ENCODE results near the gene AP2M1.
"Not testable (repeated sequence)": the region's sequence is repeated elsewhere in the genome, so short reads cannot be mapped to it uniquely, and the experiment has no call there.

AP2M1 gene

DNA sequence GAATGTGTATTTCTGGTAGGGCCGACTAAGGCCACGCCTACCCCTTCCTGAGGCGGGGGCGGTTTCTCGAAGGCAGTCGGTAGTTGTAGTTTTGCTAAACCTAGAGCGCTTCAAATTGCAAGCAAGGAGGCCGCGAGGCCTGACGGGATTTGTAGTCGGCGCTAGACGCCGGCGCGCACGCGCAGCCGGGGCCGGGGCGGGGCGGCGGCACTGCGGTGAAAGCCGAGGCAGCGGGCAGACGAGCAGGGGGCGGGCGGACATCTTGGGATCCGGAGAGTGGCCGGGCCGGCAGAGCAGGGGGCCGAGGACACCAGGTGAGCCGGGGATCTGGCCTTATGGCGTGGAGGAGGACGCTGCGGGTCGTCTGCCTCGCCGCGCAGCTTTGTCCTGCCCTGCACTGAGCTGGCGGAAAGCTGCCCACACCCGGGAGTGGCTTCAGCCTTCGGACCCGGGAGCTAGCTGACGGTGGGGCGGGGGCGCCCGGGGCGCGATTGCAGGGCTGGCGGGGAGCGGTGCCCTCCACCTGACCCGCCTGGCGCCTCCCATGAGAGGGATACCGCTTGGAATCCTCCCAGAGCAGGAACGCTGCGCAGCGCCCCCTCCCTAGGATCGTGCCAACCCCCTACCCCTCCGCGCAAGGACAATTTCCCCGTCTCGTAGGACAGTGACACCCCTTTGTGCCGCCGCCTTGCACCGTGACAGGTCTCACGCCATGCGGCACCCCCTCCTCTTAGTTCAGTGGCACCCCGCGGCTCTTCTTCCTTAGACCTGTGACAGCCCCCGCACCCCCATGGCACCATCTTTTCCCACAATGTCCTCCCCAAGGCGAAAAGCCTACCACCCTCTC, at the start of gene AP2M1:
Gene AP2M1, plus strand, starts transcription at position 210 of the 847 bp plus-strand sequence. CDS start 2,139 bp downstream, outside the sequence.
- DNase-seq, result peak; percentile 96

DNA sequence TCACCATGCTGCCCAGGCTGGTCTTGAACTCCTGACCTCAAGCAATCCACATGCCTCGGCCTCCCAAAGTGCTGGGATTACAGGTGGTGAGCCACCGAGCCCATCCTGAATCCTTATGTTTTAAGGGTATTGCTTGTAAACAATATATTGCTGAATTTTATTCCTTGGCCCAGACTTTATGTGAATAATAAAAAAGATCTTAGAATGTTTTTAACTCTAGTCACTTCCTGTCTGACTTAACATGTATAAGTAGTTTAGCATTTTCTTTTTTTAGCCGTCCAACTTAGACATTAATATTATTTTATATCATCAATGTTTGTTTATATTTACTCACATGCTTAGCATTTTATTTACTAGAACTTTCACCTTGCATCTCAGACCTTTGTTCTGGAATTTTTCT, 48.6 kb upstream of the AP2M1 start:
- DNase-seq, result no peak

DNA sequence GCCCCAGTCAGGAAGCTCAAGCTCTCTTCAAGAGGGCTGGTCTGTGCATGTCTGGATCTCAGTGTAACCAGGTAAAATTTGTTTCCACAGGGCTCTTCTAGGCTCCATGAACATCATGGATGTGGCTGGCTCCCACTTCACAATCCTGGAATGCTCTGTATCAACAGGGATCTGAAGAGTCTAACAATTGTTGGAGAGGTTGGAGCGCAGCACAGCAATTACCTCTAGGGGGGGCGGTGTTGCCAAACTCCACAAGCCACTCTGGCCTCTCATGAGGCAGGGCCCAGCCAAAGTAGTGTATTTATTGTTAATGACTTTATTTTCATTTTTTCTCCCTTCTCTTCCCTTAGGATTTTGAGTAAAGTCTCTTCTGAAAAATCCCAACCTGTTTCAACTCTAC, 45.6 kb upstream of the AP2M1 start:
- no peak for DNase-seq

DNA sequence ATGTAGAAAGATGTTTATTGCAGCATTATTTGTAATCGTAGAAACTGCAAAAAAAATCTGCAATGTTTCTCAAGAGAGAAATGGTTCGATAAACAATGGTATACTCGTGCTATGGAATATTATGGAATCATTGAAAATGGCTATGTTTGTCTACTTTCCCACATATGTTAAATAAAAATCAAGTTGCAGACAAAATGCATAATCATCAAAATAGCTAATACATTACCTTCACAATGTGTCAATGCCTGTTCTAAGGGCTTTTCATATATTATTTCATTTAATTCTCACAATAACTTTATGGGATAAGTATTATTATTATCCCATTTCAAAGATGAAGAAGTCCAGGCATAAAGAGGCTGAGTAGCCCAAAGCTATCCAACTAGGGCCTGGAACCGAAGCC, 41.7 kb upstream of the AP2M1 start:
- DNase-seq, result no peak

DNA sequence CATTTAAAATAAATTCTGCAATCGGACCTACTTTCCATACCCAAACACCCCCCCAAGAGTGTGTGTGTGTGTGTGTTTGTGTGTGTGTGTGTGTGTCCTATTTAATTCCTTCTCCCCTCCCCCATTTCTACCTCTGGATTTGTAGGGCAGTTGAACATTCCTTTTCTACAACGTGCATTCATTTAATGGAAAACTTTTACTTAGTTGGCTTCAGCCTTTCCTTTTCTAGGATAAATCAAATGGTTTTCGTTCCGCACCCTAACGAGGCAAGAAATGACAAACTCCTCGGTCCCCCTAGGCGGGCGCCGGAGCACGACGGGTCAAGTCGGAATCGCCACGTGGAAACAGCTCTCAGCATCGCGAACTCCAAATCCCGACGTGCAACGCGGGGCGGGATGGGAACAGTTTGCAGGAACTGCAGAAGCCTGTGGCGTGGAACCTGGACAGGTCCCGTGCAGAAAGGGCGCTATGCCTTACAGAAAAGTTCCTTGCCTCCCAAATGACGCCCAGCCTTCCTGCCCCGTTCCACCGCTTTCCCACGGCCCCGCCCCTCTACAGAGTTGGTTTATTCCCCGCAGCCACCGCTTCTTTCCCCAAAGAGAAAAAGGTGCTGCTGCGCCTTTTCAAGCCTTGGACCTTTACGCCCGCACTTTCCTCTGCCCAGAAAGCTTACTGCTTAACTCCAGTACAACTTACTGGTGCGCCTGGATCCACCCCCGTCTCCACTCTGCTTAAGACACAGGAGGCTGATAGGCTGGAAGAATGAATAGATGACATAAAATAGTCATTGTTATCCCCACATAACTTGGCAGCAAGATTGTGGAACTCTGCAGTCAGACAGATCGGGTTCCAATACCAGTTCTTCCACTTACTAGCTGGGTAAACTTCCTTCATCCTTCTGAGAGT, 40.6 kb upstream of the AP2M1 start:
- peak; percentile 78 for DNase-seq

DNA sequence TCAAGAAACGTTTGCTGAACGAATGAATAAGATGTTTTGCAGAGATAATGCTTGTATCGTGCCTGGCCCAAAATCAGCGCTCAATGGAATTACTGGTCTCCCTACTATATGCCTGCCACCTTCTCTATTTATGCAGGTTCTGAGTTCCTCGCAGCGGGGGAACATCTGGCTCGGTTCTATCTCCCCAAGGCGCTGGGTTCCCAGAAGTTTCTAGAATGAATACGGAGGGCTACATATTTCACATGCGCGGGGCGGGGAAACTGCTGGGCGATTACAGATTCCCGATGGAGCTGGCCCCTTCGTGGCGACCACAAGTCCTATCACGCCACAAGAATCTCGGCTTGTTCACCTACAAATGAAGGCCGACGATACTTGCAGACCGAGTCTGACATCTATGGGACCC, 39.9 kb upstream of the AP2M1 start:
- DNase-seq, result no peak

DNA sequence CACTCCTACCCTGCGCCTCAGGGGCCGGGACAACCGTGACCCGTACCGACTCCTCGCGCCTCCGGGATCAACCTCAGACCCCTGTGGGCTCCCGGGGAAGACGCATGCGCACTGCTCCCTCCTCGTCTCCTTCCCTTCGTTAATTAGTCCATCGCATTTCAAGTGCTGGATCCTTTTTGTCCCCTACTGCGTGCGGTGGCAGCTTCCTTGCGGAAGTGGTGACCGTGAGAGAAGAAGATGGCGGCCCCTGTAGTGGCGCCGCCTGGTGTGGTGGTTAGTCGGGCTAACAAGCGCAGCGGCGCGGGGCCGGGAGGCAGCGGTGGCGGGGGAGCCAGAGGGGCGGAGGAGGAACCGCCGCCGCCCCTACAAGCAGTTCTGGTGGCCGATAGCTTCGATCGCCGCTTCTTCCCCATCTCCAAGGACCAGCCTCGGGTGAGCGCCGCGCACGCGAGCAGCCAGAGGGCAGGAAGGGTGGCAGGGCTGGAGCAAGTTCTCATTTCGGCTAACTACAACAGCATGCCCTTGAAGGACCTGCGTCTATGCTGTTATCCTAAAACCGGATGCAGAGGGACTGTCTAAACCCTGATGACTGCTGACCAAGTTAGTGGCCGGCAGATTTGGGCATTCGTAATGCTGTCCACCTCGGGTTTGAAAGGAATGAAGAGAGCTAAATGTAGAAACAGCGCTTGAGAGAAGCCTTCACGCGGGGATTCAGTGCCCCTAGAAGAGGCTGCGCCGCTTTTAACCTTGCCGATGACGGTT, 39.3 kb upstream of the AP2M1 start, which contains the start of gene EIF2B5:
Gene EIF2B5, plus strand, starts transcription at position 210 of the 762 bp plus-strand sequence. Its CDS starts 28 bp downstream, at position 238.
- peak; percentile 92 for DNase-seq

DNA sequence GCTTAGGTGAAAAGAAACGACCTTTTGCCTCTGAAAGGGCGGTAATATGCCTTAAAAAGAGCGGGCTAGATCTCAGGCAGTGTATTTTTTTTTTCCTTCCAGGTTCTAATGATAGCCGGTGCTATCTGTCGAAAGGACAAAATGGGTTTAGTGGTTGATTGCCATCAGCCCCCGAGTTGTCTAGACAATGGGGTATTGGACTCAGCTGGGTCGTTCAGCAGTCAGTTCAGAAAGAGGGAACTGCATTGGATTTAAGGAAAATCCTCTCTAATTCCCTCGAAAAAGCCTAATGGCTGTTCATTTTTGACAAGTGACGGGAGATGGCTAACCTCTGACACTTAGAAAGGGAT, 38.8 kb upstream of the AP2M1 start:
- no peak for DNase-seq

DNA sequence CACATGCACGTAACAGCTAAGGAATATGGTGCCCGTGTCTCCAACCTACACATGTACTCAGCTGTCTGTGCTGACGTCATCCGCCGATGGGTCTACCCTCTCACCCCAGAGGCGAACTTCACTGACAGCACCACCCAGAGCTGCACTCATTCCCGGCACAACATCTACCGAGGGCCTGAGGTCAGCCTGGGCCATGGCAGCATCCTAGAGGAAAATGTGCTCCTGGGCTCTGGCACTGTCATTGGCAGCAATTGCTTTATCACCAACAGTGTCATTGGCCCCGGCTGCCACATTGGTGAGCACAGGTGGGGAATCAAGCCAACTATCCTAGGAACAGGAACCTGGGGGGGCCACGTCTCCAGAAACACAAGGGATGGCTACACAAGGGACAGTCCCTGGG, 34.2 kb upstream of the AP2M1 start:
- no peak for DNase-seq

DNA sequence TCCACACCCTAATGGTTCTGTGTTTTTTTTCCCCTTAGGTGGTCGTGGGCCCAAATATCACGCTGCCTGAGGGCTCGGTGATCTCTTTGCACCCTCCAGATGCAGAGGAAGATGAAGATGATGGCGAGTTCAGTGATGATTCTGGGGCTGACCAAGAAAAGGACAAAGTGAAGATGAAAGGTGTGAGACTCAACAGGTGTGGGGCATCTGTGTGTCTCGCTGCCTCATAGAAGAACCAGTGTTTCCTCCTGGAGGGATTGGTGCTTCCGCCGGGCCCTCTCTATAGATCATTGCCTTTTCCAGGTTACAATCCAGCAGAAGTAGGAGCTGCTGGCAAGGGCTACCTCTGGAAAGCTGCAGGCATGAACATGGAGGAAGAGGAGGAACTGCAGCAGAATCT, 32.5 kb upstream of the AP2M1 start:
- no peak for DNase-seq

DNA sequence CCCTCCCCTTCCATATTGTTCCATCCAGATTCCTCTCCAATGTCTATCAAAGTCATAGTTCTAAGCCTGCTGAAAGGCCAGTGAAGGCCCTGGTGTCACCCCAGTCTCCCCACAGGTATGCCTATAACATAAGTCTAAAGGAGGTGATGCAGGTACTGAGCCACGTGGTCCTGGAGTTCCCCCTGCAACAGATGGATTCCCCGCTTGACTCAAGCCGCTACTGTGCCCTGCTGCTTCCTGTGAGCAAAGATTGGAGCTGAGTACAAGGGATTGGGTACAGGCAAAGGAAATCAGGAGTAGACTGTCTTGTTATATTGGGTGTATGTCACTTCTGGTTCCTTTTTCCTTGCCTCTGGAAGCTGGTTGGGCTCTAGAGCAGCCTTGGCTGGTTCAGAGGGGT, 31.3 kb upstream of the AP2M1 start:
- DNase-seq, result no peak

DNA sequence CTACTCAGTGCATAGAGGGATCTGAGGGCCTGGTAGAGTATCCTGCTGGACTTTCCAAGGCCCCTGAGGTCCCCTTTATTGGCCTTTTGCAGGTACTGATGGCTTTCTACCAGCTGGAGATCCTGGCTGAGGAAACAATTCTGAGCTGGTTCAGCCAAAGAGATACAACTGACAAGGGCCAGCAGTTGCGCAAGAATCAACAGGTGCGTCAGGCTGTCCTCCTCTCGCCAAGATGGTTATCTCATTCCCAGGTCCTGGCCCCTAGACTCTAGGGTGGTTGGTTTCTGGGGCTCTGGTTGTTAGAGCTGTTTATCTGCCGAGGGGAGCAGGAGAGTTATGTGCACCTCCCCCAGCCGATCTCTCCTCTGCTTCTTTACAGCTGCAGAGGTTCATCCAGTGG, 30.1 kb upstream of the AP2M1 start:
- DNase-seq, result no peak

DNA sequence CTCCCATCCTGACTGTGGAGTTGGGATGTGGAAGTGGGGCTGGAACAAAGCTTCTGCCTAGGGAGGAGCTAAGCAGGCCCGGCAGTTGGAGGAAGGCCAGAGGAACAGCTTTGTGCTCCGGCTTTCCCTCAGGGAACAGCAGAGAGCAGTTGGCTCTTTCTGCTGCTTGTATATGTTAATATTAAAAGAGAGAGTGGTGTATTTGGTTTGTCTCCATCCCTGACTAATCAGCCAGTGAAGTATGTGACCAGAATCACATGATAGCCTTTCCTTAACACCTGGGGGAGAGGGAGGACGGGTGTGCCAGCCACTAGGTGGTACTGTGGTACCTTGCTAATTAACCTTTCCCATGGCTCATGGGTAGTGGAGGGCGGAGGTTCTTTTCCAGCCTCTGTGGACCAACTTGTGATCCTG, 29.5 kb upstream of the AP2M1 start:
- peak; percentile 36 for DNase-seq

DNA sequence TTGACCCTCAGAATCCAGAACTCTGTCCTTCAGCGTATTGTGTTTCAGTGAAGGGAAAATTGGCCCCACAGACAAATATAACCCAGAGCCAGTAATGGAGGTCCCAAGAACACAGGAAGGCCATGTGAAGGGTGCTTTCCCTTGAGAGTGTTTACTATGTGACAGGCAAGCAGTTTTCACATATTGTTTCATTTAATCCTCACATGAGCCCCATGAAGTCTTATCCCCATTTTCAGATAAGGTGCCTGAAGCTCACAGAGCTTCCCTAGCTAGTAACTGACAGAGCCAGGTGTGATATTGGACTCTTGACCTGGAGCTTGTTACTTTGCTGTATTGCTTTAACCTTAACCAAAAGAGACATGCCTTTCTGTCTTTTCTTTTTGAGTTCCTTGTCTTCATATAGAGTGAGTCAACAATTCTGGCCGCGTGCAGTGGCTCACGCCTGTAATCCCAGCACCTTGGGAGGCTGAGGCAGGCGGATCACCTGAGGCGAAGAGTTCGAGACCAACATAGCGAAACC, 28.8 kb upstream of the AP2M1 start:
- no peak for DNase-seq

DNA sequence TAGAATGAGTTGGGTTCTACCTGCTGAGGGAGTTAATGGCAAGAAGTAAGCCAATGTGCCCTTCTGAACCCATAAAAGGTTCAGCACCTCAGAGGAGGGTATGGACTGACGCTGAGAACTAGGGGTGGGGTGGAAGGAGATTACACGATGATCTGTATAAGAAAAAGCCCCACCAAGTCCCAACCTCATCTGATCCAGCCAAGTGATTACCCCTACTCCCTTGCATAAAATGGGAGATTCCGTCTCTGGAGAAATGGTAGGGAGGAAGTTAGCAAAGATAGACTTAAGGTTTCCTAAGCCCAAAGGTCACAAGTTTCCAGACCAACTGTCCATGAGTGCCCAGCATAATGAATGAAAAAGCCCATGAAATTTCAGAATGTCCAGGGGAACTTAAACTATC, 26.6 kb upstream of the AP2M1 start:
- DNase-seq, result no peak

DNA sequence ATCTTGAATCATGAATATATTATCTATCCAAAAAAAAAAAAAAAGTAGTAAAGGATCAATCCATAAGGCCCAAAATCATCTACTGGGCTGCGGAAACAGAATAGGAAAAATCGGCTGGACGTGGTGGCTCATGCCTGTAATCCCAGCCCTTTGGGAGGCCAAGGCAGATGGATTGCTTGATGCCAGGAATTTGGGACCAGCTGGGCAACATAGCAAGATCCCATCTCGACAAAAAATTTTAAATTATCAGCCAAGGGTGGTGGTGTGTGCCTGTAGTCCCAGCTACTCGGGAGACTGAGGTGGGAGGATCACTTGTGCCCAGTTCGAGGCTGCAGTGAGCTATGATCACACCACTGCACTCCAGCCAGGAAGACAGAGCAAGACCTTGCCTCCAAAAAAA, 25.5 kb upstream of the AP2M1 start:
- no peak for DNase-seq

DNA sequence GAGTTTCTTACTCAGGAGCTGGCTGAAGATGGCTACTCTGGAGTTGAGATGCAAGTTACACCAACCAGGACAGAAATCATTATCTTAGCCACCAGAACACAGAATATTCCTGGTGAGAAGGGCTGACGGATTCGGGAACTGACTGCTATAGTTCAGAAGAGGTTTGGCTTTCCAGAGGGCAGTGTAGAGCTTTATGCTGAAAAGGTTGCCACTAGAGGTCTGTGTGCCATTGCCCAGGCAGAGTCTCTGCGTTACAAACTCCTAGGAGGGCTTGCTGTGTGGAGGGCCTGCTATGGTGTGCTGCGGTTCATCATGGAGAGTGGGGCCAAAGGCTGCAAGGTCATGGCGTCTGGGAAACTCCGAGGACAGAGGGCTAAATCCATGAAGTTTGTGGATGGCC, 24.9 kb upstream of the AP2M1 start:
- not testable (repeated sequence) for DNase-seq

DNA sequence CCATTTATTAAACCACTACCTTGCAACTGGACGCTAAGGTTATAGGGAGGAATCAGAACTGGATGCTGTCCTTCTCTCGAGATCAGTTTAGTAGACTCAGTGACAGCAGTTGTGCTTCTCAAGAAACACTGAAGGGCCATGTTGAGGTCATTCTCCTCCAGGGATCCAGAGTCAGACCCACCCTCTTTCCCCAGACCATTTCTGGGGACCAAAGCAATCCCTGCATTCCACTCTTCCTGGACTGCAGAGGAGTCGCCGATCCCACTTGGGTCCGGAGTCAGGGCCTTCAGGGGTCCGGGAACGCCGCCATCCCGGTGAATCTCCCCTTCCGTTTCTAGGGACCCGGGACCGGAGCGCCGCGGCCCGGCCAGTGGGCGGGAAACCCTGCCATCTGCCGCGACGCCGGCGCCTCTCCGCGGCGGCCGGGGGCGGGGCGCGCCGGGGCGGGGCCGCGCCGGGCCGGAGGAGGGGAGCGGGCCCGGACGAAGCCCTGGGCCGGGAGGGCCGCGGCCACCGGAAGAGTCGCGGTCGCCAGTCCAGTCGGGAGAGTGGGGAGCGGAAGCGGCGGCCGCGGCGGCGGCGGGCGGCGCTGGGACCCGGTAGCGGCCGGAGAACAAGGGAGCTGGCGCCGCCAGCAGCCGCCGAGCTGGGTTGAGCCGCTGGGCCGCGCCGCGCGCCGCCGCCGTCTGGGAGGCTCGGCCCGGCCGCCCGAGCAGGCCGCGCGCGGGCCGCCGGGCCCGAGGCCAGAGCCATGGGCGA, 19.6 kb upstream of the AP2M1 start, which contains the start of gene DVL3:
Gene DVL3, plus strand, starts transcription at position 493 of the 759 bp plus-strand sequence. Its CDS starts 259 bp downstream, at position 752.
- peak; percentile 56 for DNase-seq

DNA sequence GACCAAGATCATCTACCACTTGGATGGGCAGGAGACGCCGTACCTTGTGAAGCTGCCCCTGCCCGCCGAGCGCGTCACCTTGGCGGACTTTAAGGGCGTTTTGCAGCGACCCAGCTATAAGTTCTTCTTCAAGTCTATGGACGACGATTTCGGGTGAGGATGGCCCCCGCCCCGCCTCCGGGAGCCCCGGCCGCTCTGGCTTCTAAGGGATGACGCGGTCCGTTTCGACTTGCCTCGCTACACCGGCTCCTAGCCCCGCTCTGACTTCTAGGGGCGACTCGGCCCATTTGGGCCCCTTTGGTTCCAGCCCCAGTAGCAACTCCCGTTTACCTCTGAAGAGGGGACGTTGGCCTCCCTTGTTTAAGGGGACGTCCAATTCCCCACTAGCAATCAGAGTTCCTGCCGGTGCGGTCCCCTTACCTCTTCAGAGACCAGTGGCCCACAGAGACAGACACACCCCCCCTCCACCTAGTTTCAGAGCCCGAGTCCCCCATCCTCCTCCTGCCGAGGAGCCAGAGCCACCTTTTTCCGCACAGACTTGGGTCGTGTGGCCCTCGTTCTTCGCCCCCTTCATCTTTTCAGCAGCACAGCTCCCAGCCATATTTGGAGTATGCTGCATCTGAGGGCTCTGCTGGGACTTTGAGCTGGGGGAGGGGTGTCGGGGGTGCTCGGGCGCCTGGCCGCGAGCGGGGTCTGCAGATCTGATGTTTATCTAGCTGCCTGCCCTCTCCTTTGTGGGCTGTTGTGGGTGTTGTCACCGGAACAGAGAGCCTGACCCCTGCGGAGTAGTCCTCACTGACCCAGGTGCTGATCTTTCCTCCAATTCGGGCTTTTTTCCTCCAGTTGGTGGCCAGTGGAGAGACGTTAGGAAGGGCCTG, 18.8 kb upstream of the AP2M1 start:
- DNase-seq, result peak; percentile 73

DNA sequence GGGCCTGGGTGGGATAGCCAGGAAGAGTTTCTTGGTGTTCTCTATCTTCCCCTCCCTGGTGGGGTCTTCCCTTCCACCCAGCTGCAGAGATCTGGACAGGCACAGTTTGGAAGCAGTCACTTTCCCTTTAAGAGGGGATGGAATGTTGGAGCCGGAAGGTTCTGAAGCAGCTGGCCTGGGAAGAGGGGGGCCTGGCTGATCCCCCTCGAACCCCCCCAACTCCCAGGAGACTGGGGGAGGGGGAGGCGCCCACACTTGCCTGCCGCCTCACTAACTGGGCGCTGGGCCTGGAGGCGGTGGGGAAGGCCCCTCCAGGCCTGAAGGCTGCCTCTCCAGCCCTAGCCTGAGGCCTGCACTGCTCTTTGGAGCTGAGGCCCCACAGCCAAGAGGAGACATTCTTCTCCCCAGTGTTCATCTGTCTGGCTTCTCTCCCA, 18.1 kb upstream of the AP2M1 start:
- no peak for DNase-seq

DNA sequence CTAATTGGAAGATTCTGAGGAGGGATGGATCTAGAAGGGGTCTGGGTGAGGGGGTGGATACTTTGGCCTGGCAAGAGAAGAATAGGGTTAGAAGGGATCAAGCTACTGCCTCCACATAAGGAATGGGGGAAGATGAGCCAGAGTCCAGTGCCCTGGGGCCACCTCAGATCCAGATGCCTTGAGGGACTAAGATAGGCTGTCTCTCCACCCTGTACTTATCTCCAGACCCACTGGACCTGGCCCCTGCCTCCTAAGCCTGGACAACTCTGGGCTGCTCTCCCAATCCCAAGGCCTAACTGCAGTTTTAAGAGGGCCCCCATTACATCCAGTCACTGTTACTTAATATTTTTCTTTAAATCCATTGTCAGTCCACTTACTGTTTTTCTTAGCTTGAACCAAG, 17.4 kb upstream of the AP2M1 start:
- no peak for DNase-seq

All from stimulated activated CD8-positive, alpha-beta memory T cell treated with anti-CD3 and anti-CD28 coated beads, Interleukin-4, amount 100 ng/mL, for 48 hours (primary cell).